Pons (tissue), 1 donor: ENCODE data around the gene GRIK4.

Experiments
- DNase-seq: peaks from one replicate; pipeline ENCODE4 v3.0.0-alpha.2; 2016; ENCODE audit warnings: low spot score

Gene GRIK4

GRCh38 chr11:120882175-120882574 lies 370.6 kb downstream of the GRIK4 start:
- no peak for DNase-seq

GRCh38 chr11:120883404-120884080 lies 372.0 kb downstream of the GRIK4 start:
- DNase-seq = peak; percentile 21

DNA sequence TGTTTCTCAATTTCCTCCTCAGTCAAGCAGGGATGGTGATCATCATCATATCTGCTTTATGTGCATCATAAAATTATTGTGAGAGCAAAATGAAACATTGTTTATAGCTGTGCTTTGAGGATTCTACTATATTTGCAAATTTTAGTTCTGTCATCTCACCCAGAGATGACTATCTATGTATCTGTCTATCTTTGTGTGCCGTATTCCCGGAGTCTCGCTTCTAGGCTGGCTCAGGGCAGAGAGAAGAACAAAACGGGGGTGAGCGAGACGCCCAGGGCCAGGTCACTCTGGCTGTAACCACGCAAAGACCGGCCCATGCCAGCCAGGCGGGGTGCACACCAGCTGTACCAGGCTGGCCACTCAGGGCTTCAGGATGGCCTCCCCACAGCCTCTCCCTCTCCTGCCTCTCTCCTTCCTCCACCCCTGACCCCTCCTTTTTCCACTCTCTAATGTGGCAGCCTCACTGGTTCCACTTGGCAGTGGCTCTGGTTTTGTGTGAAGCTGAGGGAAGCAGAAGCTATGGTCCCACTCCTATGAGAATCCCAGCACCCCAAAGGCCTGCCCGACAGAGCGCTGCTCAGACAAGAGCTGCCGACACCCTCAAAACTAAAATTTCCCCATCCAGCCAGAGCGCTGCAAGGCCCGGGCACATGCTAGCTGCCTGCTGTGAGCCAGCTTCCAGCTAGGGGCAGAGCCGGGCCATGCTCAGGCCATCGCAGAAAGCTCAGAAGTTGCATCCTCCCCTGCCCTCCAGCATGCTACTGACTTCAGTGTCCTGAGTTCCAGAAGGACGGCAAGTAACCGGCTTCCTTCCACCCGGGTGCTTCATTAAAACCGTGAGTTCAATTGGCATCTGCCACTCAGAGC lies 372.8 kb downstream of the GRIK4 start:
- no peak for DNase-seq

DNA sequence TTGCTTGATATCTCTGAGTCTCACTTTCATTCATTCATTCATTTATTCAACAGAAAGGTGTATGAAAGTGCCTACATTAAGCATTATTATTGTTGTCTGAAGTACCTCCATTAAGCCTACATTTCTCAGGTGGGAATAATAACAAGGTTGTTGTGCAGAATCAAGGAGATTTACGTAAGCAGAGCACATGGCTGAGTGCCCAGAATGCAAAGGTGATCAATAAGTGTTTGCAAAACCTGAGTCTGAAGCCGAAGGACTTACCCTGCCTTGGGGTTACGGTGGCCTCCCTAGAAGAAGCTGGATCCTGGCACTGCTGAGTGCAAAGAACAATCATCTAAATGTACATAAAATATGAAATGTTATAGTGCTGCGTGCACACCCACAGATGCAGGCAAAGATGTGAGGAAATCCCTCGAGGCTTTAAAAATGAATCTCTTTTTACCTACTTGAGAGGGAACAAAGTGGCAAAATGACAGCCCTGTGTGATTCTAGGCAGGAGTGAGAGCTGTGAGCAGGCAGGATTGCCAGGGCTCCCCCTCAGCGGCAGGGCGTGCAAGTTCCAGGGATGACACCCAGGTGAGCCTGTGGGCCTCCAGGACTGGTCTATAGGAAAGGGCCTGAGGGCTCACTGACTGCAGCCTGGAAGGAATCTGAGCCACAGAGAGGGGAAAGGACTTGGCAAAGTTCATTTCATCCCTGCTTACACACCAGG lies 379.2 kb downstream of the GRIK4 start:
- no peak for DNase-seq

DNA sequence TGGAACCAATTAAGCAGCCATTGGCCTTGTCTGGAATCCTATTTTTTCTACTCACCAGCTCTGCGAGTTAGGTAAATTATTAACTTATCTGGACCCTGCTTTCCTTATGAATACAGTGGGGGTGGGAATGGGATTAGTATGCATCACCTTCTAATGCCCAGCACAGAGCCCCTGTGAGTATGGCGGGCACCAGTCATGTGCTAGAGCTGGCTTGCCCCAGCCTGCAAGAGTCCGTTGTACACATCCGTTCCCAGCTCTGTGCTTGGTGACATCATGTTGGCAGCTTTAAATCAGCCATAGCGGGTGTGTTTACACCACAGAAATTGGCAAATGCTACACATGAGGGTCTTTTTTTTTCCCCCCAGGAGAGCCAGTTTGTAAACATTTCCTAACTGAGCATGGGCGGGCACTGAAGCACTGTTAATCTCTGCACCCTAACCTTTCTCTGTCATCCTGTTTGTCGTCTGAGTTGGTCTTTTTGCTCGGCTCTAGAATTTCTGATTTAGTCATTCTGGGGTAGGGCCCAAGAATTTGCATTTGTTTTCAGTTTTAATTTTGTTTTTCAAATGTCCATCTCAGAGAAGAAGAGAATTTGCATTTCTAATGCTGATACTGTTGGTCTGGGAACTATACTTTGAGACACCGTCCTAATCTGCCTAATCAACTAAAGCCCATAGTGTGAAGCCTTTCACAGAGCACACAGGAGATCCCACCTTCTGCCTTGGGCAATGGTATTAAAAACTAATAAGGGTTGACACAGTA lies 382.1 kb downstream of the GRIK4 start:
- no peak for DNase-seq

GRCh38 chr11:120894202-120894985 lies 382.8 kb downstream of the GRIK4 start:
- no peak for DNase-seq

GRCh38 chr11:120896687-120897086 lies 385.1 kb downstream of the GRIK4 start:
- no peak for DNase-seq

DNA sequence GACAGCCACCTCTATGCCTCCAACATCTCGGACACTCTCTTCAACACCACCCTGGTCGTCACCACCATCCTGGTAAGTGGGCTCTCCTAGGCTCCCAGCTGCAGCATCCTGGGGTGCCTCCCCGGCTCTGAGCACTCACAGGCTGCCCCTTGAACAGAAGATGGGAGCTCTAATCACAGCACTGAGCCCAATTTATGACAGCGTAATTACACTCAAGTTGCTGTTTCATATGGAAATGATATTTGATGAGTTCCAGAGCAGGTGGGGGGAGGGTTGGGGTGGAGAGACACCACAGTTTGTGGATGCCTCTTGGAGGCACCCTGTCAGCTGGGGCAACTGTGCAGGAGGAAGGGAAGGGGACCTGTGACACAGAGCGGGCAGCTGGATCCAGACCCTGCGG lies 387.0 kb downstream of the GRIK4 start:
- no peak for DNase-seq

DNA sequence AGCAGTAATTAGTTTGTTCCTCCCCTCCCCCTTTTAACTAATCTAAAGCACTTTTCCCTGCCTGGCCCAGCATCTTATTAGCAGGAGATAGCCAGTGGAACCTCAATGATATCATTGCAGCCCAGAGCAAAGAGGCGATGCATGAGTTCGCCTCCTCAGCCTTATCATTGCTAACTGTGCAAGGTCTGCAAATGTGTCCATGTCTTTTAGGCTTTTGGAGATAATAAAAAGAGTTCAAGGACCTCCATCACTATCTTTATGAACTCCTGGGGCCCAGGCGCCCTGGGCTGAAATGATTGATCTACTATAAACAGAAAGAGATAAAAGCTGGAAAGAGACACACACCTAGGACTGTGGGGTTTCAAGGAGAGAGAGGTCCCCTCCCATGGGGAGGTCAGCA lies 388.2 kb downstream of the GRIK4 start:
- DNase-seq = no peak

GRCh38 chr11:120900643-120901042 lies 389.1 kb downstream of the GRIK4 start:
- DNase-seq = no peak

- DNase-seq = no peak
Measured at GRCh38 chr11:120903686-120904085, 392.1 kb downstream of the GRIK4 start.

- no peak for DNase-seq
Measured at GRCh38 chr11:120904116-120904515, 392.6 kb downstream of the GRIK4 start.

- DNase-seq = no peak
Measured at GRCh38 chr11:120906766-120907165, 395.2 kb downstream of the GRIK4 start.

DNA sequence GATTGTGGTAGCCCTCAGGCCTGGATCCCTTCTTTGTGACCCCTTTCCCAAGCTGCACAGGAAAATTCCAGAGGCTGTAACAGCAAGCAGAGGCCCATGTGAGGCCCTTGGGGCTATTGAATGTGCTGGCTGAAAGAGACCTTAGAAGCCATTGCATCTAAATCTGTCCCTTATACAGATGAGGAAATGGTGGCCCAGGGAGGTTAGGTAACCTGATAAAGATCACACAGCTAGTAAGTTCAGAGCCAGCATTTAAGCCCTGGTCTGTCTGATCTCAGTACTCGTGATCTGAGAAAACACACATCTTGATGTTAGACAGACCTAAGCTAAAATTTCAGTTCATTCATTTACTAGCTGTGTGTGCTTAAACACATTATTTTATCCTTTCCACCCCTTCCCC lies 396.4 kb downstream of the GRIK4 start:
- DNase-seq = no peak

DNA sequence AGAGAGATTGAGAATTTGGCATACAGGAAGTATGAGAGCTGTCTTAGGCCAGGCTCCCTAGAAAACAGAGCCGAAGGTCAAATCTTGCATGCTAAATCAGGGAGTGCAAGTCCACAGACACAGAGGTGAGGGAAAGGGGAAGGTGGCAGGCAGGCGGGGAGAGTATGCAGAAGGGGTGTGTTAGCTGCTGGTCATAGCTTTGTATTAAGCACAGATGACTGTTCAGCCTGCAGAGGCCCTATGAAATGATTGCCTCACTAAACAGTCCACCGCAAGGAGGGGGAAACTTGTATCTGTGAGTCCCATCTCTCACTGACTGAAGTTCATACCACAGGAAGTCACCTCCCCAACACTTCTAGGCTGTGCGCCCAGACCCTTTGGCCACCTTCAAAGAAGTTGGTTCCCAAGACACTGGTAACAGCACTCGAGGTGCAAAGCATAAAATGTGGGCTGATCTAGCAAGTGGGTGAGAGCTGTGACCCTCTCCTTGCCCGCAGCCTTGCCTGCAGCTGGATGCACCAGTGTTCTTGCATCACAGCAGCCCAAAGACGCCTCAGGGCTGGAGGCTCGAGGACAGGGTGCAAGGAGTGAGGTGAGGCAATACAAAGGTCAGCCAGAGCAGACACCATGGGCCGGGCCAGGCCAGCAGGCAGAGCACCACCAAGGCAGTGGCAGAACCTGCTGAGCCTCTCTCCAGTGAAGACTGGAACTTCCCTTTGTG lies 397.1 kb downstream of the GRIK4 start:
- DNase-seq = no peak

- DNase-seq = no peak
Measured at GRCh38 chr11:120909676-120910416, 398.3 kb downstream of the GRIK4 start.

DNA sequence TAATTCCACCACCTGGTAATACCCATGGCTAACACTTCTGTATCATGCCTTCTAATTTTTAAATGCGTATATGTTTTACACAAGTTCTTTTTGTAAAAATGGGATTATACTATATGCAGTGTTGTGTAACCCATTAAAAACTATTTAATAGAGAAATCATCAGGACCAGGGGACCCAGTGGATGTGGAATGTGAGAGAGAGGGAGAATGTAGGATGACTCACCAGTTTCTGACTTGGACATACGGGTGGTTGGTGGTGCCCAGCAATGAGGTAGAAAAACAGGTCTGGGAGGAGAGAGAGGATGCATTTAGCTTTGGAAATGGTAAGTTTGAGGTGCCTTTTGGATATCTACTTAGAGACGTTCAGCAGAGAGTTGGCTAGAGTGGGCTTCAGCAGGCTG lies 400.4 kb downstream of the GRIK4 start:
- DNase-seq = no peak

GRCh38 chr11:120912504-120912903 lies 401.0 kb downstream of the GRIK4 start:
- peak; percentile 70 for DNase-seq

DNA sequence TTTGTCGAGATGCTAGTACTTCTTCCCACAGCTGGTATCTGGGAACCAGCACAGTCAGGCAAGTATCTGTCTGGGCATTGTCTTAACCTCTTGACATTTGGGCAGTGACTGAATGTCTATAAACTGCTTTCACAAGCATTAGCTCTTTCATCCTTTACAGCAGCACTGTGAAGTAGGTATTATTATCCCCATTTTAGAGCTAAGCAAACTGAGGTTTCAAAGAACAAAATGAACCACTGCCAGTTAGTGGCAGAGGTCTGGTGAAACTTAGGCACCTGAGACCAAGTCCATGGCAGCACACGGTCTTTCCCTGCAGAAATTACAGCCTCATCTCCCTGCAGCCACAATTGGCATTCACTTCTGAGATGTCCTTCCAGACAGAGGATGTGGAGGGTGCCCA lies 401.4 kb downstream of the GRIK4 start:
- DNase-seq = no peak

DNA sequence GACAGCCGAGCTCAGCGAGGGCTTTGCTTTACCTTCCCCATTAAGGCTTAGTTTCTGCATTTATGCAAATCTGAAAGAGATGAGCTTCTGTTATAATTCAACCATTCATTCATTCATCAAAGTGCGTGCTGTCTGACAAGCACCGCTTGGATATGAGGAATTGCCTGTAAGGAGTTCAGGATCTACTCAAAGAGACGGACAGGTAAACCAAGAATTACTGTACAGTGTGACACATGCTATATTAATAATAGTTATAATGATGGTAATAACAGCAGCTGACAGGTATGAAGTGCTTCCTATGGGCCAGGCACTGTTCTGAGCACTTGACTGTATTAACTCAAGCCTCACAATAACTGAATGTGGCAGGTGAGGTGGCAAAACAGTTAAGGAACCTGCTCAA lies 402.5 kb downstream of the GRIK4 start:
- no peak for DNase-seq
